NCI-H526 (cell line): ENCODE results near the gene POLR3GL.
A peak's percentile ranks its signal among the peaks of the same experiment; 100 is the strongest.

Source experiments
- DNase-seq, 2 experiments: peaks; one replicate each; lab custom pipeline; 2025; lab: John Stamatoyannopoulos, UW

Gene POLR3GL

DNA sequence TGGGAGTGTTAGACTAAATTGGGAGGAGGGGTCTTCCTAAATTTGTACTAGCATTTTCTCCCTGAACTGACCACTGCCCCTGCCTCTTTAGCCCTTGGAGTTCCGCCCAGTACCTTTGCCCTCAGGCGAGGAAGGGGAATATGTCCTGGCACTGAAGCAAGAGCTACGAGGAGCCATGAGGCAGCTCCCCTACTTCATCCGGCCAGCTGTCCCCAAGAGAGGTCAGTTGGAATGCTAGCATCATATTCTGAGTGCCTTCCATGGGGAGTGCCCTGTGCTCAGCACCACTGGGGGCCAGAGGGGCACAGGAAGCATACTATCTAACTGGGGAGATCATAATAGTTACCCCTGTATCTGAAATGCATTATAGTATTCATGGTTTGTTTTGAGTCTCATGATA lies 10.7 kb downstream of the POLR3GL start:
- DNase-seq: no peak

DNA sequence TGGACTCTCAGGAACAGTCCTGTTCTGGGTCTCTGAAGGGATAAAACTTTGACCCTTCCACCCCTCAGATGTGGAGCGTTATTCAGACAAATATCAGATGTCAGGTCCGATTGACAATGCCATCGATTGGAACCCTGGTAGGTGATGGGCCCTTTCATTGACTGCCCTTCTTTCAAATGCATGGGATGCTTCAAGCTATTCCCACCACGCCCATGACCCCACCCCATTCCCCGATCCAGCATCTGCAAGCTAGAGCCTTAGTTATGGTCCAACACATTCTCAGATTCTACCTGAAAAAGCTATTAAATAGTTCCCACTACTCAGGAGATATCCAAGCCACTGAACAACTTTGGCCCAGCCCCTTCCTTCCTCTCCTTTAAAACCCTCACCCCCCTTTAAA lies 12.5 kb downstream of the POLR3GL start:
- no peak for DNase-seq

DNA sequence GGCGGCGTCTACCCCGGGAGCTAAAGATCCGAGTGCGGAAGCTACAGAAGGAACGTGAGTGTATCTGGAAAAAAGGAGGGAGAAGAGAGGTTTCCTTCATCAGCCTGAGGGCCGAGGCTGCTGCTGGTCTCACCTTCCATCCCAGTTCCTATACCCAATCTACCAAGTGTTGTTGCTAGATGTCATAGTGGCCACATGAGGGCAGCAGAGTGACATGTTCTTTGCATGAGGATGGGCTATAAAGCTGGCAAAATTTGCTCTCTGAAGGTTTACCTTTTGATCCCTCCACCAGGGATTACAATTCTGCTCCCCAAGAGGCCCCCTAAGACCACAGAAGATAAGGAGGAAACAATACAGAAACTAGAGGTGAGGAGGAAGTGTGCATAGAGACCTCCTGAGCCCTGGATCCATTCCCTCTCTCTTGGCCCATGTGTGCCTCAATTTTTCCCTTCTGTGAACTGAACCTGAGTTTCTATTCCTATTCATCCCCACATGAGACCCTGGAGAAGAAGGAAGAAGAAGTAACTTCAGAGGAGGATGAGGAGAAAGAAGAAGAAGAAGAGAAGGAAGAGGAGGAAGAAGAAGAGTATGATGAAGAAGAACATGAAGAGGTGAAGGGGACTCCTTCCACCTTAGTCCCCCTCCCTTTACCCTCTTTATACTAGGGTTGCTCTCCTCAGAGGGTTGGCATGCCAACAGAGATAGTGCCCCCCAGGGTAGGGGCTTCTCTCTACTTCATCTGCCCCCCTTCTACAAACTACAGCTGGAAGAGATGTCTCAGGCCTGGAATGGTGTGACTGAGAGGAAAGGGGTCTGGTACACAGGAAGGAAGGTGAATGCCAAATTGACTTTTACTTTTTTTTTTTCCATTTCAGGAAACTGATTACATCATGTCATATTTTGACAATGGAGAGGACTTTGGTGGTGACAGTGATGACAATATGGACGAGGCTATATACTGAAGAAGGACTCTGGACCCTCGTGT lies 13.3 kb downstream of the POLR3GL start:
- peak; percentile 87 to 96 for DNase-seq

DNA sequence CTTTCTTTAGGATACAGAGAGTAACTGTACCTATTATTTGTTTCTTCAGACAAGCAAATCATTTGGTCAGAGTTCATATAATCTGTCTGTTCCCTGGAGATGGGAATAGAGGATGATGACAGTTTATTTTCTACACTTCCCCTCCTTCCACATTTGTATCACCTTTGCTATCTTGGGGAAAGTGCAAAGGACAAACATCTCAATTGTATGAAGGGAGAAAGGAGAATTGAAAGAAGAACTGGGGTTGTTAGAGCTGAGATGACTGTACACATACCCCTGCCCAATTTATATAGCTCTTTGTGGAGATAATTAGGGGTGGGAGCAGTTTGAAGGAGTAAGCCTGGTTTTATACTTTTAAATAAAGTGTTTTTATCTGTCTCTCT lies 14.0 kb downstream of the POLR3GL start:
- DNase-seq: no peak

DNA sequence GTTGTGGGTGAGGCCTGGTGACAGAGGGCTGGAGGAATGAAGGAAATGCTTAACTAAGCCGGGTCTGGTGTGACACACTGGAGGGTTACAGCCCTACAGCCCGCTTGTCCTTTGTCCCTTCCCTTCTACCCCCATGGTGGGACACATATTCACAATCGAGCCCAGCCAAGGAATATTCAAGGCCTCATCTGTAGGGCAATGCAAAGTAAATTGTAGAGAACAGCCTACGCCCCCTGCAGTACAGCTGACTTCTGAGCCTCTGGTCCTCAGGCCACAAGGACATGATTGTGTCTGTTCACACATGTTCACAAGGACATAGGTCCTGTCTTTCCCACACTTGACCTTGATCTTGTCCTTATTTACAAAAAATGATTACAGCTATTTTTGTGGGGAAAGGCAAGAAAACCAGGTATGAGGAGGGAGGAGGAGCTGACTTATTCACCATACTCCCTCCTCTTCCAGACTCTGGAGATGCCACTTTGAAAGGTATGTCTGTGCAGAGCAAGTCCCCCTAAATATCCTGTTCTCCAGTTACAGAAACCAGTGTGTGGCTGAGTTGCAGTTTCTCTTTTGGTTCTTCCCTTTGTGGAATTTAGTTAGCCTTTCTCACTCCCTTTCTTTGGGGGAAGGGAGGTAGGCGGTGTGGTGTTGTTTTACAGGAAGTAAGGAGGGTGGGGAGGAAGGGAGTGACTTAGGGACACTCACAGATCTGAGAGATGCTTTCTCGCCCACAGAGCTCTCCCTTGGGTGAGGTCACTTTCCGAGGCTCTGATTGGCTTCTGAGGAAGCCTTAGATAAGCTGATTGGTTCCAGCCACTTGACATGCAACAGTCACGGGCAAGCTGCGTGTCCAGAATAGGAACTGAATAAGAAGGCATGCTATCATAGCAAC lies 14.6 kb downstream of the POLR3GL start:
- DNase-seq: peak; percentile 17 to 25

GRCh38 chr1:145979746-145980456 lies 15.4 kb downstream of the POLR3GL start:
- DNase-seq: no peak

DNA sequence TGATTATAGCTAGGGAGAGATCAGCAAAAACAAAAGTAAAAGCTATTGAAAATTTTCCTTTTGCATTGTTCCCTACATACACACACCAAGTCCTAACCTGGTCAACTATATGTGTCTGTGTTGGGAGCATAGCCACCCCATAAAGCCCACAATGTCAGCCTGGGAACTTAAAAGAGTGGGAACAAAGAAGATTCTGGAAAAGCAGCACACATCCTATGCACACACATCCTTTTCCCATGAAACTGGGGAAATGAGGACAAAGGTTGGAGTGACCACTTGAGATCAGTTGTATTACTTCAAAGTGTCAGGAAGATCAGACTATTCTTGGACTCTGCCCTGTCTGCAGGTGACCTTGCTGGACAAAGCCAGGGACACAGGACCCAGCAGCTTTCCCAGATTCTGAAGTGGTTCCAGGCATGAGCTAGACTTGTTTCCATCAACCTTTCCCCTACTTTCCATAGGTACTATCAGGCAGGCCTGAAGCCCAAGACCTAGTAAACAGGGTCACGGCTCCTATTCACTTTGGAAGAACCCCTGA lies 16.0 kb downstream of the POLR3GL start:
- no peak for DNase-seq

DNA sequence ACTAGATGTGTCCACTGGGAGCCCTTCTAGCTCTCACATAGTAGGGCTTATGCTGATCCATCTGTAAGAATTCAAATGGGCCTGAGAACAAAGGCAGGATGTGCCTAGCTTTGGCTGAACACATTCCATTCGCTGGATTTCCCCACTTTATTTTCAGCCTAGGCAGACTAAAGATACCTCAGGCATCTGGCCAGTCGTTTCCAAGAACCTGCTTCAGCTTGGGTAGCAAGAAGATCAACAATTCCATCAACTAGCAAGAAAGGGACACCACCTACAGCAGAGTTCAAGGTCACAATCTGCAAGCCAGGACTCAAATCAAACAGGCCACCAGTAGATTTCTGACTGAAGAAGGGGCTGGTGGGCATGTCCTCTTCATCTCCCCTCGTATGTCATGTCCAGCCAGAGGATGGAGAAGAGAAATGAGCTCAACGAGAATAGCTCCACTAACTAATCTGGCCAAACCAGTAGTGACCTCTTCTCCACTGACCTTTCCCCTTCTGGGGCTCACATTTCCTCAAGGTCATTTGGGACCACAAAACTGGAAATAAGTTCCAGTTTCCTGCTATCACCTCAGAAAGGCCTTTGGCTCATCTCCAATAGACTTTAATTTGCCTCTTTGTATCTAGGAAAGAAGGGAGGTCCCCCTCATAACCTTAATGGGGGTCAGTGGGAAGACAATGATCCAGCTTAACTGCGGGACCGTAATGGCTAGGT lies 17.7 kb downstream of the POLR3GL start:
- no peak for DNase-seq

DNA sequence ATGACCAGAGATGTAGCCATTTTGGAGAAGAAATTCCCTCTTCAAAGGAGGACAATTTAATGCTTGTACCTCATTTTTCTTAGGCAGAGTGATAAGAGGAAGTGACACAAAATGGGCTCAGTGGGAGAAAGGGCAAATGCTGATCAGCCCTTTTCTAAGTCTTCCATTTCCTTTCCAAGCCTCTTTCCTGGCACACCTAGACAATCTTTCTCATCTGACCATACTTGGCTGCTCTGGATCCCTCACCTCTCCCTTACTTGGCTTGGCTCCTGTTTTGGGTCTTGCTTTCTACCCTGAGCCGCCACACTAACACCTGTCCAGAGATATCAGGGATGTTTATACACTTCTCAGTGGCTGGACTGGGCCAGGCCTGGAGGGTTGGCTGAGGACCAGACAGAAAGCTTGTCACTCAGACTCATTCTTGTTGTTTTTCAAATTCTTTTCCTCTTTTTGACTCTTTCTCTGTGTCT lies 18.8 kb downstream of the POLR3GL start:
- no peak for DNase-seq

DNA sequence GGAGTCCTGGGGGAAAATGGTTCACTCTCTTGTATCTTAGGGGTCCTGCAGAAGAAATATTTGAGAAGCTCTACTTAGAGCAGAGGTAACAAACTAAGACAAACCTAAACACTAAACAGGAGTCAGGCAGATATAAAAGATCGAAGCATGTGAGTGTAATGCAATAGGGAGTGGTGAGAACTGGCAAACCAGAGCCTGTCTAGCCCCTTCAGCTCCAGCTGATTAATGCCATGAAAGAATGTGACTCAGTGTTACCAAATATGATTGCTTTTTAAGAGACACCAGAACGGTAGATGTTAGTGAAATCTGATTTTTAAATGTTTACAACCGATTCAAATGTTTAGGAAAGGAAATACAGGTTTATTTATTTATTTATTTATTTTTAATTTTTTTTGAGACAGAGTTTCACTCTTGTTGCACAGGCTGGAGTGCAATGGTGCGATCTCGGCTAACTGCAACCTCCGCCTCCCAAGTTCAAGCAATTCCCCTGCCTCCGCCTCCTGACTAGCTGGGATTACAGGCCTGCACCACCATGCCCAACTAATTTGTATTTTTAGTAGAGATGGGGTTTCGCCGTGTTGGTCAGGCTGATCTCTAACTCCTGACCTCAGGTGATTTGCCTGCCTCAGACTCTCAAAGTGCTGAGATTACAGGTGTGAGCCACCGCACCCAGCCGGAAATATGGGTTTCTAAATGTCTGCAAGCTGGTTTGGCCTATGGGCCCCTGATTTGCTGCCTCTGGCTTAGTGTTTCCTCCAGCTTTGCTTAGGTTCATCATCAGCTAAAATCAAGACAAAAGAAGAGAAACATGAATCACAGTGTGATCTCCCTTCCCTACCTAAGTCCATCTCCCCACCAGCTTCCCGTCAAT lies 19.7 kb downstream of the POLR3GL start:
- no peak for DNase-seq

DNA sequence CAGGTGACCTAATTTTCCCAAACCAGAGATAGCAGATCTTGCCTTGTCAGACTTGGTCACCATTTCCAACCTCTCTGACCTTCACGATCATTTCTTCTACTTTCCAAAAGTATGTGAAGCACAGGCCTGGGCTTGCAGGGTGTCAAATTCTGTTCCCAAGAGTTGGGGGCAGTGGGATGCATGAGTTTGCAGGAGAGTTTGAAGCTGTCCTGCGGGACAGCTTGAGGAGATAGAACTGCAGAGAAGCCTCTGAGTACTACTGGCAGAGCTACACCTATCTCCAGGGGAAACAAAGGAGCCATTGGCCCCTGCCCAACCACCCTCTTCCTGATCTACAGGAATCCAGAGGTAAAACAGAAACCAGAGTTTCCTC lies 20.6 kb downstream of the POLR3GL start:
- no peak for DNase-seq

GRCh38 chr1:145985502-145986439 lies 21.3 kb downstream of the POLR3GL start:
- no peak for DNase-seq

DNA sequence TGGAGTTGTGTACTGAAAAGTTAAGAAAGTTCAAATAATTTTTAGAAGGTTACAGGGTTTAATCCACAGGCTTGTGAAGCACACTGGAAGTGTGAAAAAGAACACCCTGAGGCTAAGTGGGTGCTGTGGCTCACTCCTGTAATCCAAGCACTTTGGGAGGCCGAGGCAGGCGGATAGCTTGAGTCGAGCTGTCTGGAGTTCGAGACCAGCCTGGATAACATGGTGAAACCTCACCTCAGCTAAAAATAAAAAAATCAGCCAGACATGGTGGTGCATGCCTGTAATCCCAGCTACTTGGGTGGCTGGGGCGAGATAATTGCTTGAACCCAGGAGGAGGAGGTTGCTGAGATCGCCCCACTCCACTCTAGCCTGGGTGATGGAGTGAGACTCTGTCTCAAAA lies 22.1 kb downstream of the POLR3GL start:
- no peak for DNase-seq

DNA sequence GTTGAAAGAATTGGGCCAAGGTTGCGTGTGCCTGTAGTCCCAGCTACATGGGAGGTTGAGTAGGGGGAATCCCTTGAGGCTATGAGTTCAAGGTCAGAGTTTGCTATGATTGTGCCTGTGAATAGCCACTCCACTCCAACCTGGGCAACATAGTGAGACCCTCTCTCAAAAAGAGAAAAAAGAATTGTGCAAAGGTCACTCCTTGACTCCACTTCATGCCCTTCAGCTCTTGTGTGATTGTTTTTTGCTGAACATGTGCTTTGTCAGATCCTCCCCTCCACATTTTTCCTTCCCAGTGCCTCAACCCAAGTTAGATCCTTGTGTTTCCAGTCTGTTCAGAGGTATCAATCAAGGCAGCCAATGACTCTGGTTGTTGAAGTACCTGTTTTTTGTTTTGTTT lies 23.4 kb downstream of the POLR3GL start:
- DNase-seq: no peak

GRCh38 chr1:145988773-145989172 lies 24.3 kb downstream of the POLR3GL start:
- no peak for DNase-seq

- DNase-seq: no peak
These were observed 25.9 kb downstream of the POLR3GL start for GRCh38 chr1:145990249-145990855.

DNA sequence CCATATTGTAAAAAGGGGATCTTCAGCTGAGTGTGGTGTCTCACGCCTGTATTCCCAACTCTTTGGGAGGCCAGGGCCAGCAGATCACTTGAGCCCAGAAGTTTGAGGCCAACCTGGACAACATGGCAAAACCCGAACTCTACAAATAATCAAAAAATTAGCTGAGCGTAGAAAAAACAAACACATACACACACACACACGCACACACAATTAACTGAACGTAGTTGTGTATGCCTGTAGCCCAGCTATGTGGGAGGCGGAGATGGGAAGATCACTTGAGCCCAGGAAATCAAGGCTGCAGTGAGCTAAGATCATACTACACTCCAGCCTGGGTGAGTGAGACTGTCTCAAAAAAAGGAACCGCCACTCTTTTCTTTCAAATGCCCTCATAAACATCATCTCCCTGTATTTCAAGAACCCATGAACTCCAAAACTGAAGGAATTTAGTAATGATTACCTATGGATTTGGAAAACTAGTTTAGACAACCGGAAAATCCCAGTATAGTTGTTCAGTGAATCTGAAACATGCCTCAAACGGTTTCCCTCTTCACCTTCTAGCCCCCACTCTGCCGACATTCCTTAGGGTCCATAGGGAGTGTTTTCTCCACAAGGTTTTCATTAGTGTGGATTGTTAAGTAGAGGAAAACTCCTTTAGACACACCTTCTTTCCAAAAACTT lies 27.4 kb downstream of the POLR3GL start:
- no peak for DNase-seq

- DNase-seq: no peak
These were observed 28.0 kb downstream of the POLR3GL start for GRCh38 chr1:145992502-145992936.
